Activated B cell treated with CpG ODN at 0.5 μM for 24 hours (primary cell): ENCODE results near the gene RAB43. TPM values are rescaled to one million over a fixed set of nuclear protein-coding genes. Genes with fewer than 3 reads are reported as not detected.

Source experiments
- ATAC-seq: fragments of 200-7000 bp; cut with Tn5 transposase; one replicate; pipeline ENCODE4 v1.10.0; 2021; ENCODE audit warnings: low read depth, mild to moderate bottlenecking, moderate library complexity
- CTCF ChIA-PET: fragments of 350-600 bp; sonication (Branson Sonifier 250); formaldehyde crosslinking; loops from one replicate; lab custom pipeline; 2021; ENCODE audit warnings: antibody characterized with exemption; lab: Charles Lee
- POLR2A ChIA-PET: fragments of 350-600 bp; sonication (Branson Sonifier 250); formaldehyde crosslinking; loops from one replicate; lab custom pipeline; 2021; ENCODE audit warnings: antibody characterized with exemption; lab: Charles Lee
- DNase-seq: peaks from one replicate; pipeline ENCODE4 v3.0.0; 2022
- H3K27ac Mint-ChIP-seq: one replicate; pipeline ENCODE4 v1.8.0; 2020; ENCODE audit warnings: mixed read lengths
- H3K27me3 Mint-ChIP-seq: one replicate; pipeline ENCODE4 v1.8.0; 2021; ENCODE audit warnings: mixed read lengths
- H3K36me3 Mint-ChIP-seq: one replicate; pipeline ENCODE4 v1.8.0; 2021; ENCODE audit warnings: low read depth, mixed read lengths
- H3K4me1 Mint-ChIP-seq: one replicate; pipeline ENCODE4 v1.8.0; 2021; ENCODE audit warnings: mixed read lengths
- H3K4me3 Mint-ChIP-seq: one replicate; pipeline ENCODE4 v1.8.0; 2020; ENCODE audit warnings: mild to moderate bottlenecking, mixed read lengths
- H3K9me3 Mint-ChIP-seq: one replicate; pipeline ENCODE4 v1.8.0; 2020; ENCODE audit warnings: mixed read lengths
- CTCF ChIP-seq: fragments of 200-600 bp; IDR thresholded peaks from one replicate; pipeline ENCODE4 v1.8.0; 2022; ENCODE audit warnings: antibody characterized with exemption, mild to moderate bottlenecking
- intact Hi-C: fragments of 100-400 bp; cut with micrococcal nuclease; formaldehyde crosslinking; loops from one replicate; pipeline ENCODE4 v1.15.1; 2024
- total RNA-seq: library from RNA; stranded (reverse); gene quantifications from 2 replicates; pipeline ENCODE4 v1.2.3, GENCODE V29; 2022

Gene RAB43
- total RNA-seq, 1 donor from 2014 or later: 12.8 TPM

GRCh38 chr3:129054605-129055104 lies 66.9 kb downstream of the RAB43 start:
- H3K36me3 Mint-ChIP-seq: no peaks in the 10 kb centered on the region
- POLR2A ChIA-PET: no interaction called here
- ATAC-seq (no peak), DNase-seq (no peak)
- no peak for TF ChIP-seq CTCF
- H3K4me1 Mint-ChIP-seq: peaks cover 10% of the 10 kb centered on the region
- no peak overlapping the region for H3K27ac Mint-ChIP-seq
- no peaks in the 10 kb centered on the region for H3K9me3 Mint-ChIP-seq
- CTCF ChIA-PET: interaction anchor here (1.2 to 5.3 kb wide), 4 partner anchors 24 to 191 kb away, joined by 5 to 56 read pairs (median 16); partner anchors contain the start of gene RAB43
- H3K4me3 Mint-ChIP-seq: no peak overlapping the region
- peaks cover 21% of the 10 kb centered on the region for H3K27me3 Mint-ChIP-seq
- intact Hi-C loops: loop anchor here (5.0 kb wide), 1 partner anchor 263 kb away; a partner anchor contains a TSS

GRCh38 chr3:129052675-129053074 lies 68.9 kb downstream of the RAB43 start:
- DNase-seq (no peak), ATAC-seq (no peak)
- peaks cover 3% of the 10 kb centered on the region for H3K36me3 Mint-ChIP-seq
- peaks cover 6% of the 10 kb centered on the region for H3K4me1 Mint-ChIP-seq
- peaks cover 6% of the 10 kb centered on the region for H3K9me3 Mint-ChIP-seq
- H3K27ac Mint-ChIP-seq: no peak overlapping the region
- intact Hi-C loops: loop anchor here (1.0 to 5.0 kb wide), 6 partner anchors 25 to 265 kb away; partner anchors contain the start of gene ISY1
- H3K4me3 Mint-ChIP-seq: no peak overlapping the region
- CTCF ChIA-PET: interaction anchor here (0.8 to 5.3 kb wide), 17 partner anchors 36 to 271 kb away, joined by 3 to 135 read pairs (median 4); partner anchors contain the start of genes CFAP92, COPG1 and RAB43
- TF ChIP-seq CTCF: no peak
- POLR2A ChIA-PET: interaction anchor here (0.9 to 2.5 kb wide), 5 partner anchors 25 to 264 kb away, joined by 3 to 33 read pairs (median 5); partner anchors contain the start of gene COPG1
- peaks cover 23% of the 10 kb centered on the region for H3K27me3 Mint-ChIP-seq

GRCh38 chr3:129051871-129052340 lies 69.7 kb downstream of the RAB43 start:
- no peak overlapping the region for H3K27ac Mint-ChIP-seq
- H3K27me3 Mint-ChIP-seq: peaks cover 21% of the 10 kb centered on the region
- ATAC-seq (no peak), DNase-seq (no peak)
- no peak overlapping the region for H3K4me3 Mint-ChIP-seq
- intact Hi-C loops: loop anchor here (5.0 kb wide), 1 partner anchor 265 kb away; a partner anchor contains a TSS
- POLR2A ChIA-PET: interaction anchor here (0.6 to 2.5 kb wide), 6 partner anchors 70 to 265 kb away, joined by 3 to 33 read pairs (median 4); partner anchors contain the start of genes COPG1, ISY1 and RAB43
- H3K4me1 Mint-ChIP-seq: peaks cover 6% of the 10 kb centered on the region
- H3K36me3 Mint-ChIP-seq: peaks cover 3% of the 10 kb centered on the region
- no peak for TF ChIP-seq CTCF
- peaks cover 6% of the 10 kb centered on the region for H3K9me3 Mint-ChIP-seq
- CTCF ChIA-PET: interaction anchor here (0.6 to 5.3 kb wide), 11 partner anchors 39 to 272 kb away, joined by 3 to 135 read pairs (median 4); partner anchors contain the start of genes CFAP92 and RAB43

GRCh38 chr3:129050556-129051295 lies 70.9 kb downstream of the RAB43 start:
- CTCF ChIA-PET: interaction anchor here (0.7 to 5.3 kb wide), 3 partner anchors 80 to 194 kb away, joined by 3 to 135 read pairs (median 56); no protein-coding TSS in a partner anchor
- no peak overlapping the region for H3K4me3 Mint-ChIP-seq
- peaks cover 6% of the 10 kb centered on the region for H3K9me3 Mint-ChIP-seq
- H3K27ac Mint-ChIP-seq: no peak overlapping the region
- H3K4me1 Mint-ChIP-seq: peaks cover 6% of the 10 kb centered on the region
- DNase-seq (no peak), ATAC-seq (no peak)
- no peak for TF ChIP-seq CTCF
- intact Hi-C loops: loop anchor here (5.0 kb wide), 1 partner anchor 267 kb away; a partner anchor contains a TSS
- H3K36me3 Mint-ChIP-seq: peaks cover 3% of the 10 kb centered on the region
- POLR2A ChIA-PET: no interaction called here
- peaks cover 13% of the 10 kb centered on the region for H3K27me3 Mint-ChIP-seq

- intact Hi-C loops: no loop called here
- no peak for TF ChIP-seq CTCF
- Mint-ChIP-seq H3K4me1 (peaks cover 2% of the 10 kb centered on the region), H3K27me3 (peaks cover 35% of the 10 kb centered on the region), H3K4me3 (no peak overlapping the region), H3K9me3 (peaks cover 14% of the 10 kb centered on the region), H3K27ac (no peak overlapping the region), H3K36me3 (peaks cover 3% of the 10 kb centered on the region)
- CTCF ChIA-PET: no interaction called here
- POLR2A ChIA-PET: no interaction called here
- DNase-seq (no peak), ATAC-seq (no peak)
Measured at GRCh38 chr3:129047553-129047839, 74.1 kb downstream of the RAB43 start.
